Superior temporal gyrus (tissue), 1 donor: ENCODE data around the gene NCAM1.

Experiments
- DNase-seq: peaks from one replicate; pipeline ENCODE4 v3.0.0-alpha.2; 2016; ENCODE audit errors: extremely low spot score

NCAM1 gene

GRCh38 chr11:113168354-113169342 lies 207.4 kb downstream of the NCAM1 start:
- peak; percentile 18 for DNase-seq

- no peak for DNase-seq
Observed at GRCh38 chr11:113172382-113172951, 211.2 kb downstream of the NCAM1 start.

GRCh38 chr11:113173126-113173525 lies 211.9 kb downstream of the NCAM1 start:
- no peak for DNase-seq

GRCh38 chr11:113174882-113175281 lies 213.7 kb downstream of the NCAM1 start:
- no peak for DNase-seq

GRCh38 chr11:113176599-113177360 lies 215.6 kb downstream of the NCAM1 start:
- no peak for DNase-seq

GRCh38 chr11:113177671-113178070 lies 216.5 kb downstream of the NCAM1 start:
- DNase-seq = no peak

GRCh38 chr11:113178381-113179070 lies 217.3 kb downstream of the NCAM1 start:
- no peak for DNase-seq

GRCh38 chr11:113179181-113179704 lies 218.0 kb downstream of the NCAM1 start:
- no peak for DNase-seq

GRCh38 chr11:113181094-113181493 lies 219.9 kb downstream of the NCAM1 start:
- no peak for DNase-seq

GRCh38 chr11:113182288-113182687 lies 221.1 kb downstream of the NCAM1 start:
- DNase-seq = no peak

- DNase-seq = no peak
Observed at GRCh38 chr11:113184498-113184897, 223.3 kb downstream of the NCAM1 start.

- DNase-seq = peak; percentile 29
Observed at GRCh38 chr11:113188371-113188834, 227.2 kb downstream of the NCAM1 start.

- no peak for DNase-seq
Observed at GRCh38 chr11:113189909-113190667, 228.9 kb downstream of the NCAM1 start.

GRCh38 chr11:113192121-113192925 lies 231.1 kb downstream of the NCAM1 start:
- peak; percentile 22 for DNase-seq

- DNase-seq = no peak
Observed at GRCh38 chr11:113193016-113193415, 231.8 kb downstream of the NCAM1 start.

GRCh38 chr11:113193946-113194345 lies 232.7 kb downstream of the NCAM1 start:
- DNase-seq = peak; percentile 29

- no peak for DNase-seq
Observed at GRCh38 chr11:113195728-113196127, 234.5 kb downstream of the NCAM1 start.

- DNase-seq = no peak
Observed at GRCh38 chr11:113197446-113197845, 236.2 kb downstream of the NCAM1 start.

- DNase-seq = peak; percentile 85
Observed at GRCh38 chr11:113198972-113199661, 237.9 kb downstream of the NCAM1 start.
